HCEC 1CT (cell line): ENCODE results near the gene MRPL19.

Experiments
- DNase-seq: peaks from one replicate; pipeline ENCODE4 v3.0.0-alpha.2; 2017

Gene MRPL19

DNA sequence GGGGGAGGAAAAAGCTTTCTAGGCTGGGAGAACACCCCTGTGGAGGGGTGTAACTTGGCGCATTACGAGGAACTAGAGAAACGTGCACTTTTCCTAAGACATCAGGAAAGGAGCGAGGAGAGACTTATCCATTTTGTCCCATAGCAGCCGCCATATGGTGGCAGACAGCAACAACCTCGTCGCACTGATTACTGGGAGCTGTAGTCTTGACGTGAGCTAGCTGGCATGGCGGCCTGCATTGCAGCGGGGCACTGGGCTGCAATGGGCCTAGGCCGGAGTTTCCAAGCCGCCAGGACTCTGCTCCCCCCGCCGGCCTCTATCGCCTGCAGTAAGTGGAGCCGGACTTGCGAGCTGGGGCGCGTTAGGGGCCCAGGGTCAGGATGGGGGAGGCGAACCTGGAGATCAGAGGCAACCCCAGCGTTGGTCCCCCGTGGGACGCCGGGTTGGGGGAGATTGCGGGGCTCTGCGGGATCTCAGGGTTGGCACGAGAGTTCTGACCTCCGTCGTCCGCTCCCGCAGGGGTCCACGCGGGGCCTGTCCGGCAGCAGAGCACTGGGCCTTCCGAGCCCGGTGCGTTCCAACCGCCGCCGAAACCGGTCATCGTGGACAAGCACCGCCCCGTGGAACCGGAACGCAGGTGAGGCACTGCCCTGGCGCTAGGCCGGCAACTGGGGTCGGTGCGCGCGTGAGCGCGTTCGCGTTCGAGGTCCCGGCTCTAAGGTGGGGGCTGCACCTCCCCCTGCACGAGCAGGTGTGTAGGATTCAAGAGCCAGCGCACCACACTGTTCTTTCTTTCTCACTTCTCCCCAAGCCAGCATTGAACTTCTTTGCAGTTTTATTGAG lies at the start of gene MRPL19:
Gene MRPL19 (plus strand): TSS at position 201 of the 843 bp plus-strand sequence. CDS start 25 bp downstream, at position 226.
- DNase-seq: peak; percentile 93

DNA sequence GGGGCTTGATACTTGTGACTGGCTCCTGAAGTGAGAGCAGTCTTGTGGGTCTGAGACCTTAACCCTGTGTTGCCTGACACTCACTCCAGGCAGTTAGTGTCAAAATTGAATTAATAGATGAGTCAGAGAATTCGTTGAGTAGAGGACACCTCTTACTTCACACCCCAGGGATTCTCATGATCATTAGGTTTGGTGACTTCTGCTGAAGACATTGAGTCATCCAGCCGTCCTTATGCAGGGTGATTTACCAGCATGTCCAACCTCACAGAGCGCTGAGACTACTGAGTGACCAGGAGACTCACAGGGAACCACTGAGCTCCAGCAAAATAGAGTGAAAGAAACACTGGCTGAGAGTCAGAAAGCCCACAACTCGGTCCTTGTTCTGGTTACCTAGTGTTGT lies 49.8 kb upstream of the MRPL19 start:
- DNase-seq: peak; percentile 63

DNA sequence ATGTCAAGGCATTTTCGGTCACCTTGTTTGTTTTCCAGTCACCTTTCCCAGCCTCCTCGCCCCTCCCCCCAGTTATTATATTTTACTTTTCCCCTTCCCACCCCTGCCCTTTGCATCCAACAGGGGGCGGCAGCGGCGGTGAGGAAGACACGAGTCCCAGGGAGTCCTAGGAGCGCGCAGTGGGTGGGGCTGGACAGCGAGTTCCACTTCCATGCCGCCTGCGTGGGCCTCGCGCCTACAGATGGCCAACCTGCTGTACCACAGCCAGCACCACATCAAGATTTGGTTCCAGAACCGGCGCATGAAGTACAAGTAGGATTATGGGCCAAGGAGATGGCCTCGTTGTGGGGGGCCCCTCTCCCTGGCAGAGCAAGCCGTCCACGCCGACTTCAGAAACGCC lies 48.6 kb upstream of the MRPL19 start:
- no peak for DNase-seq

DNA sequence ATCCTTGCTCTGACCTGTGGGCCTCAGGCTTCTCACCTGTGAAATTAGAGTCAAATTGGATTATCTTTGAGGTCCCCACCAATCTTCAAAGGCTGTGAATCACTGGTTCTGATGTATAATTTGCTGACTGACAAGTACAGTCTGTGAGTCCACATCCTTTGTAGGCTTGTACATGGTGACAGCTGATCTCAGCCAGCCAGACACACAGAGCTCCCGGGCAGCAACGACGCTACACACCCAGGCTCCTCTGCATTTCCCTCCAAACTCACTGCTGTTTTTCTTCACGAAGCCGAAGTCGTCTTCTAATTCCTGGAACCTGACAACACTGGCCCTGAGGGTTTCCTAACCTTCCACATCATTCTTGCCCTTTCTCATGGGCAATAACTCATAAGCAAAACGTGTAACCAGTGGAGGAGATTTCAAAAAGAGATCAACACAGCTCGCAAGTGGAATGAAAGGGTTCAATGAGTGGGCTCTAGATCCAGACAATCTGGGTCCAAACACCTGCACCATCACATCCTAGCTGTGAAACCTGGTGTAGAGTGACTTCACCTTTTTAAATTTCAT lies 47.9 kb upstream of the MRPL19 start:
- no peak for DNase-seq

DNA sequence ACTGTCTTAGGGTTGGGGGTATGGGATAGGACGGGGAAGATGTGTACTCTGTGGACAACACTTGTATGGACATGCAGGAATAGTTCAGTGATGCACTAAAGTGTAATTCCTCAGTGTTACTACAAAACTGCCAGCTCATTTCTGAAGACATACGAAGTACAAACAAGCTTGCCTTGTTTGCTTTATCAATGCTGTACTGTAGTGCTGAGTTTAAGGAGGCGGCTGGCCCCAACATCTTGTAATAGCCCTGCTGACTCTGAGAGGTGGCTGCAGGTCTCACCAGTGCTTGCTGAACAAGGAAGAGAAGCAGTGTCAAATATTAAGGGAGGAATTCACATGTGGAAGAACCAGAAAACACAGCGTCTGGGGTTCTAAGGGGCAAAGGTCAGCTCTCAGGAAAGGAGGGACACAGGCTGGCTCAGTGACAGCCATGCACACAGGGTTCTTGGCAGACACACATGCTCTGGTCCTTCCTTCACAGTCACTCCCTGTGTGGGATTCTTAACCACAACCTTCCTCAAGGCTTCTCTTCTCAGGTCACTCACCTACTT lies 46.0 kb upstream of the MRPL19 start:
- no peak for DNase-seq

DNA sequence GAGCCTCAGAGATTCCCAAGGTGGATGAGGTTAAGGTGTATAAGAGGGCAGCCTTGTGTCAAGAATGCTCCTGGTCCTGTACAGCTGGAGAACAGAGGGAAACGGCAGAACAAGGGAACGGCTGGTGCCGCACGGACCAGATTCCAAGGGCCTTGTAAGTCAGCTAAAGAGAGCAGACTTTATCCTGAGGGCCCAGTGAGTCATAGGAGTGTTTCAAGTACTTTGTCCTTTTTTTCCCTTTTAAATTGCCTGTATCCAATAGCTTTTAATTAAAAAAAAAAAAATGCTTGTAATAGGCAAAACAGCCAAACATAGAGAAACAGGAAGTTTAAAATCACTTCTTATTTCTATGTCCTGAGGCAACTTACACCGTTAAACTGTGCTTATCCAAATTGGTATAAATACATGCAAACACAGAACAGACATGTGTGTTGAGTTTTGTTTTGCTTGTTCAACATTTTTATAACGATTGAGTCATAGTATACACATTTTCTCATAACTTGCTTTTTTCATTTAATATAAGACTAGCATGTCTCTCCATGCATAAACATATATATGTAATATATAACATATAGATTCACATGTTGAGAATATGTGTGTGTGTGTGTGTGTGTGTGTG lies 43.8 kb upstream of the MRPL19 start:
- DNase-seq: peak; percentile 90

DNA sequence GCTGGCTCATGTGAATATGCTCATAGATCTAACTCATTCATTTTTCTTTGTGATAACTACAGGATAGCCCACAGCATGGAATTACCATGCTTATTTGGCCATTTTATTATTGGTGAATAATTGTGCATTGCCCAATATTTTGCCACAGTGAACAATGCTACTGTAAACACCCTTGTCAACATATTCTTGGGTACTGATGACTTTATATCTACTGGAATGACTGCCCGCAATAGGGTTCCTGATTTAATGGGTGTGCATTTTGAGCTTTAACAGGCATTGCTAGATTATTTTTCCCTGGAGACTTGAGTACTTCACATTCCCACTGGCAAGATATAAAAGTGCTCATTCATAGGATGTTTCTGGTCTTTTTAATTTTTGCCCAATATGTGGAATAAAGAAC lies 43.1 kb upstream of the MRPL19 start:
- DNase-seq: no peak

DNA sequence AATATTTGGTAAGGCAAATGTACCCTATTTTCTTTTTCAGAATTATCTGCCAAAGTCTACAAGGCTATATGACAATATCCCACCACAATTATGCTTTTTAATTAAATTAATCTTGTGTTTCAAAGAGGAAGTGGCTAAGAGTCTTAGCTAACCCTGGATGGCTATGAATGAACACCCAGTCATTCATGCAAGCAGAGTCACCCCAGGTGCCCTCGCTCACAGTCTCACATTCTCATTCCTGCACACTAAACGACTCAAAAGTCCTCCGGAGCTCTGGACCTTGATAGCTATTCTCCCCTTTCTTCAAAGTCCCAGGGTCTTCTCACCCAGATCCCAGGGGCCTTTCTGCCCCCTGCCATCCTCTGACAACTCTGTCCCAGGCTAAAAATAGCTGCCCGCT lies 42.1 kb upstream of the MRPL19 start:
- DNase-seq: peak; percentile 61

DNA sequence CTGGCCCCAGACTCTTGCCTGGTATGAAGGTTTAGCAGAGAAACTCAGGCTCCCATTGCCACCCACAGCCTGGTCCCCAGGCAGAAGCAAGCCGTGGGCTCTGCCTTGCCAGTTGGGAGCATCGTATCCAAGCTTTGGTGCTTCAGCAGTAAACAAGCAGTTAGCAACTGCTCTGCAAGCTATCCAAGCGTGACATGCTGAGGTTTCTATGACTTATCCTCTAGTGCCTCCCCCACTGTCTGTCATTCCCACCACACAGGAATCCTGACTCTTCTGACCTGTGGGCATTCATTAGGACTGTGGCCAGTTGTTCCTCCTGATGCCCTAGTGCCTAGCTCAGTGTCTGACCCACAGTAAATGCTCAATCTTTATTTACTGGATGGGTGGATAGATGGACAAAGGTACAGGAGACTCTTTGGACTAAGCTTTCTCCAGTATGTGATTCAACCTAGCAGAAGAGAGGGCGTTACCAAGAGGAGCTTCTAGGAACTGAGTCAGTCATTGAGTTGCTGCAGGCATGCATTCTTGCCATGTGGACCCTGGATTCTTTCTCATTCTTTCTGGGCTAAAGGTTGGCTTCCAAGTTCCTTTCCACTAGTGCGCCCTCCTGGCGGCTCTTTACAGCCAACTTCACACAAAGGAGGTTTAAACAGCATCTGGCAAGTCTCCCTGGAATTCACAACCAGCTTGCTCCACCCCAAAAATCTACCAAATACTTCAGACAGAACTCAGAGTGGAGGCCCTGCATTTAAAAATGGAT lies 40.6 kb upstream of the MRPL19 start:
- peak; percentile 99 for DNase-seq

DNA sequence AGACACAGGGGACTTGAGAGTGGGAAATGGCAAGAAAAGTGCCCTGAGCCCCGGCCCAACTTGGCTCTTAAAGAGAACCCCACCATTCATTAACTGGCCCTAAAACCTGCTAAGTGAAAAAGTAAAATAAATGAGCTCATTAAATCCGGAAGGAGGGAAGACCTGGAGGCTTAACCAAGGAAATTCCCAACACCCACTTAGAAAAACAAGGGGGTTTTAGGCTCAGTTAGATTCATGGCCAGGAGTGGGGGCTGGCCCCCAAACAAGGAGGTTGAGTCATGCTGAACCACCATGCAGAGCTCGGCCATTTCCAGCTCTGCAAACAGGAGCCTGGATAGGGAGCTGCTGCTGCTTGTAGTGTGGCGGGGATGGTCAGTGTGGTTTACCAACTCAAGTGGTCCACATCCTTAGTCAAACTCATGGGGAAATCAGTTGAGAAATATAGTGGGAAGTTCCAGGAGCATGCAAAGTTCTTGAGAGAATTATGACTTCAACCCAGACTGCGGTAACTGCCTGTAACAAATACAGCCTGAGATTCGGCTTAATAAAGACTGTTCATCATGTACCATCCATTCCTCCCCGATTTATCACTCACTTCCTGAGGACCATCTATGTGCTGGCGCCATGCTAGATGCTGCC lies 39.7 kb upstream of the MRPL19 start:
- DNase-seq: peak; percentile 65

DNA sequence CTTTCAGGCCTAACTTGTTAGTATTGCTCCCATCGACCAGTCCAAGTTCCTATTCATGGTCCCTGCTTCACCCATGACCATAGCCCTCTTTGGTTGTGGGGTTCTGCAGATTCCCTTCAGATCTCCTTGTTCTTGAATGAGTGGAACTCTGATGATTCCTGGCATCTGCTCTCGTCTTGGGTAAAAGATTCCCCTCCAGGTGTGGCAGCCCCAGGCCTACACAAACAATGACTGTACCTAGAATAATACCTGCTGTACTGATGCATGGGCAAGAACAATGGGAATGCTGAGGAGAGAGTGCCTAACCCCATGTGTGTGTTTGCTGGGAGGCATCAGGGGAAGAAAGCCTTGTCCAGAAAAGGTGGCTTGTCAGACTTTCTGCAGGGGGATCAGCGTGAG lies 39.2 kb upstream of the MRPL19 start:
- no peak for DNase-seq

DNA sequence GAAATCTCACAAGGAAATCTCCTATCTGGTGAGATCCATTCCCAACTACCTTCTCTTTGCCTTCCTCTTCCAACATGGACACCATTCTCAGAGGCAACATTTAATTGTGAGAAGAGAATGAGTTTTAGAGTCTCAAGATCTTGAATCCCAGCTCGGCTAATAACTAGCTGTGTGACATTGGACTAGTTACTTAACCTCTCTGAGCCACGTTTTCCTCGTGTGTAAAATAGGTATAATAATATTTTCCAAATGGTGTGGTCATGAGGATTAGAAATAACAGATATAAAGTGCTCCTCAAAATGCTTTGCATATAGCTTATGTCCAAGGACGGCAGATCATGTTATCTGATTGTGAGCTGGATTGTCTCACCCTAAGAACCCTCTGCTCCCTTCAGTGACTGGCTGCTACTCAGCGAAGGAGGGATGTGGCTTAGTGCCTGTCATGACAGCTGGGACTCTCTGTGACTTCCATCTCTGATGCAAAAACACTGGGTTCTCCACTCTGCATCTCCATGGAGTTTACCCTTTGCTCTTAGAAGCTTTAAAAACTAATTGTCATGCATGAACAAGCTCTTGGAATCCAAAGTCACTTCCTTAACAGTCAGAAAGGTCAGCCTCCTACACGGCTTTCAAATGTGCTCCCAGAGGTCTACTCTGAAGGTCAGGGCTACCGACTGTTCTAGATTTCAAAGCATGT lies 38.4 kb upstream of the MRPL19 start:
- DNase-seq: peak; percentile 40

DNA sequence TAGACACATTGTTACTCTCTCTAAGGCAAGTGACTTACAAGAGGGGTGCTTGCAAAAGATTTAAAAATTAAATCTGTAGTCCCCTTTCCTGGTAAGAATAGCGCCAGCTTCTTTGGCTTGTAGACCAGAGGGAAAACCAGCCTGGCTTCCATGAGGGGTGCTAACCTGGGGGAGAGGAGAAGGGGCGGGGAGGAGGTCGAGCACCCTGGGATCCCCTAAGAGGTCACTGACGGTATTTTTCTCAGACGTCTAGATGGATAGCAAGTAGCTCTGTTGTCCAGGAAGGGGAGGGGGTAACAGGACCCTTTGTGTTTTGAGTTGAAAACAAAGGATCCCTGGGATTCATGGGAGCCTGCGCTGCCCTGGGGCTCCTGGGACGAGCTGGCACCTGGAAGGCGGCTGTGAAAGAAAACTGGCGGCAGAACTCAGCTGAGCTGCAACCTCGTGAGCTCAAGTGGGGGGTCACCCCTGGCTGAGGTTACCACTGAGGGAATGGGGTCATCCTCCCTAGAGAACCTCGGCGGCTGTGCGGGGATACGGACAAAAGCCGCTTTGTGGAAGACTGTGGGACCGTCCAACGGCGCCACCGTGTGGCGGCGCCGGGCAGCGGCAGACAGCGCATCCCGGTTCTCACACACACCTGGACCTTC lies 37.8 kb upstream of the MRPL19 start:
- DNase-seq: peak; percentile 55

DNA sequence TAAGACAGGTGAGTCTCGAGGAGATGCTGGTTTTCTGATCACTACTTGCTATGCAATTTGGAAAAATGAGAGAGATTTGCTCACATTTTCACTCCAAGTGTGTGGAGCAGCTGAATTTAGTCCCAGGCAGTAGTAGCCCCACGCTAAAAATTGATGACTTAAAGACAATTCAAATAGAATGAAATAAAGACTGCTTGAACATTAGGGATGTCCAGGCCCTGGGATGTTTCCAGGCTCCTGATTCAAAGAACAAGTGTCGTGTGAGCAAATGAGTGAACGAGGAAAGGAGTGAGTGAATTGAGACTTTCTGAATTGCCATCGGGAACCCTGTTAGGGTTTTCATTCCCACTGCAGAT lies 37.3 kb upstream of the MRPL19 start:
- no peak for DNase-seq

DNA sequence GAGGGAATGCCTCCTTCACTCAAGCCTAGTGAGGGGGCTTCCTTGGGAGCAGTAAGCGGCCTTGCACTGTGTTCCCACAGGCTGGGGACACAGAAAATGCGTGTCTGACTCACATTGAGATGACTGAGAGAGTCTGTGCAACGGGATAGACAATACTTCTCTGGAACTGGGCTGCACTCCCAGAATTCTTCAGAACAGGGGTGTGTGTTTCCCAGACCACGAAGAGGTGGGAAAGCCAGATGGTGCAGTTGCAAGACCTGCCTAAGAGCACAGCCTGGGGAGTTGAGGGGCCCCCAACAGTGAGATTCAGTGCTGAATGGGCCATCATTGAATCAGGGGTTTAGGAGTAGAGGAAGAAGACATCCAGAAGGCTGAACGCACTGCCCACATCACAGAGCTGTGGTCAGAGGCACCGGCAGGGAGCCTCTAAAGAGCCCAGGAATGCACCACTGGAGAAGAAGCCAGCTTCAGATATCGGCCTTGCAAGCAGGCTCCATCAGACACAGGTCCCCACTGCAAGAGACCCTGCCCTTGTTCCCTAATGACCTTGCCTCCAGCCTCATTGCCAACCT lies 36.6 kb upstream of the MRPL19 start:
- DNase-seq: no peak

DNA sequence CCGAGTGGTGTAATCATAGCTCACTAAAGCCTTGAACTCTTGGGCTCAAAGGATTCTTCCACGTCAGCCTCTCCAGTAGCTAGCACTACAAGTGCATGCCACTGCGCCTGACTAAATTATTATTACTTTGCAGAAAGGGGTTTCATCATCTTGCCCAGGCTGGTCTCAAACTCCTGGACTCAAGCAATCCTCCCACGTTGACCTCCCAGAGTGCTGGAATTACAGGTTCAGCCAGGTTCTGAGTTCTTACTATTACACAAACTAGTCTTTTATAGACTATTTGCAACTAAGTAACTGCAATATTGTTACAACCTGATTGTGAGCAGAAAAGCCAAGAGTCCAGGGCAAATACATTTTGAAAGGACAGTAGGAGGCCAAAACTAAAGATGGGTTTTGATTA lies 35.9 kb upstream of the MRPL19 start:
- DNase-seq: no peak

DNA sequence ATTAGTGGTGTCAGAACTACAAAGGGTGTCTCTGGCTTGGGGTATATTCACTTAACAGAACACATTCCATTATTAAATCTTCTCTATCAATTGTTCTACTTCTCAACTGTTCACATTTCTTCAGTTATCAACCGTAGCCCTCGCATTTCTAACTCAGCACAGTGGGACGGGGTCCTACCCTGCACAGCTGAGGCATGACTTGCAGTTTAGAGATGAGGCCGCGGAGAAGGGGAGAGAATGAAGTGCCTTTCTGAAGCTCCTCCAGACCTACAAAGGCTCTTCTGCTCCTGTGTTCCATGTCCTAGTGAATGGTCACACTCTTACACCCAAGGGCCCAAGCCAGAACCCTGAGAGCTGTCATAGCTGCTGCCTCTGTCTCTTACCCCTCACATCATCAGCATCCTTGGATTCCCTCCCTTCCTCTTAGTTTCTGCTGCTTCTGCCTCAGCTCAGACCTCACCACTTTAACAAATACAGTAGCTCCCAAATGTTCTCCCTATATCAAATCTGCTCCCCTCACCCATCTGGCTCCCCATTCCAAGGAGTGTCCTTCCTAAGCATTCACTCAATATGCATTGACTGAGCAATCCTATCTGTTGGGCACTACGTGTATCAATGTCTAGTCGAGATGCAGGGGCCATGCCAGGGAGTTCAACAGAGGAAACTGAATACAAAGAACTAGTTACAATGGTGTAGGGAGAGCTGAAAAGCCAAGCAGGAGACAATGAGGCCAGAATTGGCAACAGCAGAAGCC lies 34.3 kb upstream of the MRPL19 start:
- no peak for DNase-seq

DNA sequence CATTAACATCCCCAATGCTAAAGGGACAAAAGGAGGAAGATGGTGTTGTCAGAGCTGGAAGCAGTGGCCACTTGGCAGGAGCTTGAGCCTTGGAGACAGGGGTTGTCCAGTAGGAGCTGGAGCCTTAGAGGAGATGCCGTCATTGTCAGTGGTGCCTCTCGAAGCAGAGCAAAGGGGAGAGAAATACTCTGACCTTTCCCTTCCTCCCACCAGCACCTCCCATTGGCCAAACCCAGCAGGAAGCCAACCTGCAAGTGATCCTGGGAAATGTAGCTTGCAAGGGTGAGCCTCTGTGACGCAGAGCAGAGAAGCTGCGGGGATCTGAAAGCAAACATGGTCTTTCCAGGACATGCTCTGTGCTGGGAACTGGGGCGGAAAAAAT lies 33.7 kb upstream of the MRPL19 start:
- no peak for DNase-seq

DNA sequence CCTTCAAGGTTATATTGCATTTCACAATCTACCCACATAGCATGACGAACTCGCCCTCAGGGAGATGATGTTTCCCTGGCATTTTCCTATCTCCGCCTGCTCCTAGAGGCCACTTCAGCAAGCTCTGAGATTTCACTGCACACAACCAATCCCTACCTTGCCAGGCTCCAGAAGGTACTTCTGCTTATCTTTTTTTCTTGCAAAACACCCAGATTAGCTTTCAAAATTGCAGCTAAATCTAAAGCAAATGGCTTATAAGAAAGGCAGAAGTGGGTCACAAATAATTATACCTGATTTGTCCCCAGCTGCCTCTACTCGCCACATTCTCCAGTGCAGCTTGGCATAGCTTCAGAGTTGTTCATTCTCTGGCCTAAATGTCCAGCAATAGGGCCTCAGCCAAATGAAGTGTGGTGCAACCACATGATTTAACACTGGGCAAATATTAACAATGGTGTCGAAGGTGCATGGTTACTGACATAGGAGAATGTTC lies 32.4 kb upstream of the MRPL19 start:
- no peak for DNase-seq

DNA sequence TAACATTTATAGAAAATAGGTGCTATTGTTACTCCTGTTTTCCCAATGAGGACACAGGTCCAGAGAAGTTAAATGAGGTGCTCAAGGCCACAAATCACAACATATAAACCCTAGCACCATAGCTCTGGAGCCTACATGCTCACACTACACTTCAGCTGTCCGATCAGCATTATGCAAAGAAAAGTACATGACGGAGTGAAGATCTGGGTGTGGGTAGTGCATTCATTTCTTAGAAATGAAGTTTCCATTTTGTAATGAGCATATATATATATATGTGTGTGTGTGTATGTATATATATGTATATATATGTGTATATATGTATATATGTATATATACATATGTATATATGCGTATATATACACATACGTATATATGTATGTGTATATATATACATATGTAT lies 30.2 kb upstream of the MRPL19 start:
- no peak for DNase-seq
